ENCODE data around the gene TASOR2. TPM values are rescaled to one million over a fixed set of nuclear protein-coding genes. Genes with fewer than 3 reads are reported as not detected.

Gene TASOR2
- total RNA-seq, 1 donor from 2014 or later: 36.1 TPM

GRCh38 chr10:5663692-5664427 is 20.8 kb upstream of the TASOR2 start:
- no peak for DNase-seq (ENCODE audit: low read depth)
- peak; percentile 3 for TF ChIP-seq CTCF (conservative IDR thresholded peaks at IDR 0.05; ENCODE audit: low read depth, low read length)
- H3K4me3 ChIP-seq (ENCODE audit: low read depth, low read length): no peak overlapping the region

GRCh38 chr10:5665373-5666007 is 19.1 kb upstream of the TASOR2 start:
- TF ChIP-seq CTCF (conservative IDR thresholded peaks at IDR 0.05; ENCODE audit: low read depth, low read length): no peak
- H3K4me3 ChIP-seq (ENCODE audit: low read depth, low read length): peak overlapping the region; percentile 88
- no peak for DNase-seq (ENCODE audit: low read depth)

GRCh38 chr10:5666008-5666840 is 18.4 kb upstream of the TASOR2 start, which contains the start of gene ASB13:
Gene ASB13 (minus strand): TSS chr10:5666595. CDS start chr10:5666551, 44 bp downstream.
- TF ChIP-seq CTCF (conservative IDR thresholded peaks at IDR 0.05; ENCODE audit: low read depth, low read length): no peak
- peak within 1 kb of the TSS; percentile 88 for H3K4me3 ChIP-seq (ENCODE audit: low read depth, low read length)
- DNase-seq (ENCODE audit: low read depth): no peak

- TF ChIP-seq CTCF (conservative IDR thresholded peaks at IDR 0.05; ENCODE audit: low read depth, low read length): no peak
- DNase-seq (ENCODE audit: low read depth): no peak
- peak overlapping the region; percentile 88 for H3K4me3 ChIP-seq (ENCODE audit: low read depth, low read length)
Measured at GRCh38 chr10:5666841-5667630, 17.6 kb upstream of the TASOR2 start.

GRCh38 chr10:5668429-5668828 is 16.2 kb upstream of the TASOR2 start:
- DNase-seq (ENCODE audit: low read depth): no peak
- H3K4me3 ChIP-seq (ENCODE audit: low read depth, low read length): no peak overlapping the region
- TF ChIP-seq CTCF (conservative IDR thresholded peaks at IDR 0.05; ENCODE audit: low read depth, low read length): no peak

- no peak for DNase-seq (ENCODE audit: low read depth)
- no peak overlapping the region for H3K4me3 ChIP-seq (ENCODE audit: low read depth, low read length)
- no peak for TF ChIP-seq CTCF (conservative IDR thresholded peaks at IDR 0.05; ENCODE audit: low read depth, low read length)
Measured at GRCh38 chr10:5669604-5670003, 15.0 kb upstream of the TASOR2 start.

Measured in epithelial cell of proximal tubule (primary cell).